Measurements from ENCODE around the gene BOD1L1.

DNA sequence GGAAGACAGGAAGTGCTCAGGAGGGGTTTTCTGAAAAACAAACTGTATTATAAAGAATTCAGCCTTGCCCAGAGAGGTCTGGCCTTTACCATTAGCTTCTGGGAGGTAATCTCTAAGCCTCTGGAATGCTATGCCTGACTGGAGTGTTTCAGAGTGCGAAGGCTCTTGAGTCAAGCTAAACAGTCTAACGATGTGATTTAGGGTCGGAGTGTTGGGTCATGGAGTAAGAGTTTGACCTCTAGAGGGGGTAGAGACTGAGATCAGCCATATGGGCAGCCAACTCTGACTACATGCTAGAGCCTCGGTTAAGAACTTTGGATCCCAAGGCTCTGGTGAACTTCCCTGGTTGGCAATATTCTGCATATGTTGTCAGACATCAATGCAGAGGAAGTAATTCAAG is 15.0 kb downstream of the BOD1L1 start:
- TF ChIP-seq BHLHE40 (IDR thresholded peaks at IDR 0.05; ENCODE audit: borderline replicate concordance) (no peak), SP1 (IDR thresholded peaks at IDR 0.05) (no peak), FOXA1 (IDR thresholded peaks at IDR 0.05) (no peak), ZNF384 (IDR thresholded peaks at IDR 0.05) (no peak), L3MBTL2 (conservative IDR thresholded peaks at IDR 0.05) (no peak), ARNT (IDR thresholded peaks at IDR 0.05) (no peak), CTBP1 (IDR thresholded peaks at IDR 0.05; ENCODE audit: borderline replicate concordance) (no peak), FOXM1 (IDR thresholded peaks at IDR 0.05; ENCODE audit: borderline replicate concordance) (no peak), ELF4 (IDR thresholded peaks at IDR 0.05) (no peak), SUZ12 (IDR thresholded peaks at IDR 0.05) (no peak)
- TF ChIP-seq, protein P1, sequence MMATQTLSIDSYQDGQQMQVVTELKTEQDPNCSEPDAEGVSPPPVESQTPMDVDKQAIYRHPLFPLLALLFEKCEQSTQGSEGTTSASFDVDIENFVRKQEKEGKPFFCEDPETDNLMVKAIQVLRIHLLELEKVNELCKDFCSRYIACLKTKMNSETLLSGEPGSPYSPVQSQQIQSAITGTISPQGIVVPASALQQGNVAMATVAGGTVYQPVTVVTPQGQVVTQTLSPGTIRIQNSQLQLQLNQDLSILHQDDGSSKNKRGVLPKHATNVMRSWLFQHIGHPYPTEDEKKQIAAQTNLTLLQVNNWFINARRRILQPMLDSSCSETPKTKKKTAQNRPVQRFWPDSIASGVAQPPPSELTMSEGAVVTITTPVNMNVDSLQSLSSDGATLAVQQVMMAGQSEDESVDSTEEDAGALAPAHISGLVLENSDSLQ (IDR thresholded peaks at IDR 0.05): no peak

Measured in HEK293T (cell line).